Measurements from ENCODE around the gene D2HGDH. TPM values are rescaled to one million over a fixed set of nuclear protein-coding genes. Genes with fewer than 3 reads are reported as not detected.
"Not testable (repeated sequence)": the region's sequence is repeated elsewhere in the genome, so short reads cannot be mapped to it uniquely, and the experiment has no call there.

The D2HGDH gene
- total and polyA plus RNA-seq, 4 donors, result 12.2 to 45.3 (median 27.2) TPM

- no peak overlapping the region for H3K4me3 ChIP-seq
- ATAC-seq (ENCODE audit: insufficient read depth, low FRiP score) (no peak), DNase-seq (peak in 2 of 3 donors; percentile 6 to 14)
- H3K27me3 ChIP-seq (ENCODE audit: control insufficient read depth in 3 of 3, insufficient read depth in 3 of 3, low read length in 2 of 3), result peaks cover 2 to 12% (median 9%) of the 10 kb centered on the region in 3 donors
- TF ChIP-seq CTCF (IDR thresholded peaks at IDR 0.05; ENCODE audit: control extremely low read depth, extremely low read depth), result no peak
- H3K36me3 ChIP-seq (ENCODE audit: control insufficient read depth in 4 of 4, insufficient read depth in 4 of 4, low read length in 4 of 4), result no peaks in the 10 kb centered on the region
- no peak overlapping the region for H3K9ac ChIP-seq (ENCODE audit: insufficient read depth in 1 of 2, low read length in 2 of 2)
- peaks cover 0 to 21% (median 8%) of the 10 kb centered on the region in 5 donors for H3K4me1 ChIP-seq (ENCODE audit: control insufficient read depth in 5 of 5, insufficient read depth in 5 of 5, low read length in 5 of 5)
- WGBS, 2 donors, result 10 to 13% methylated on average over 35 of the region's 35 CpGs
- no peaks in the 10 kb centered on the region for H3K9me3 ChIP-seq (ENCODE audit: control insufficient read depth in 4 of 4, insufficient read depth in 3 of 4, low read length in 3 of 4)
- no peak overlapping the region for H3K27ac ChIP-seq (ENCODE audit: low read depth in 1 of 2, low read length in 1 of 2)
Observed at GRCh38 chr2:241804326-241805229, 70.1 kb downstream of the D2HGDH start.

- H3K4me1 ChIP-seq (ENCODE audit: control insufficient read depth in 5 of 5, insufficient read depth in 5 of 5, low read length in 5 of 5), result peaks cover 0 to 21% (median 8%) of the 10 kb centered on the region in 5 donors
- peaks cover 2 to 12% (median 9%) of the 10 kb centered on the region in 3 donors for H3K27me3 ChIP-seq (ENCODE audit: control insufficient read depth in 3 of 3, insufficient read depth in 3 of 3, low read length in 2 of 3)
- H3K9ac ChIP-seq (ENCODE audit: insufficient read depth in 1 of 2, low read length in 2 of 2); H3K4me3 ChIP-seq; H3K27ac ChIP-seq (ENCODE audit: low read depth in 1 of 2, low read length in 1 of 2); ATAC-seq (ENCODE audit: insufficient read depth, low FRiP score); H3K36me3 ChIP-seq (ENCODE audit: control insufficient read depth in 4 of 4, insufficient read depth in 4 of 4, low read length in 4 of 4); DNase-seq; H3K9me3 ChIP-seq (ENCODE audit: control insufficient read depth in 4 of 4, insufficient read depth in 3 of 4, low read length in 3 of 4): not testable (repeated sequence)
- WGBS, 2 donors, result 23 to 60% methylated on average over 2 of the region's 8 CpGs
Observed at GRCh38 chr2:241806217-241806616, 71.8 kb downstream of the D2HGDH start.

GRCh38 chr2:241808051-241808720, 73.8 kb downstream of the D2HGDH start:
- H3K4me1 ChIP-seq (ENCODE audit: control insufficient read depth in 5 of 5, insufficient read depth in 5 of 5, low read length in 5 of 5), result peaks cover 0 to 18% (median 7%) of the 10 kb centered on the region in 5 donors
- H3K9me3 ChIP-seq (ENCODE audit: control insufficient read depth in 4 of 4, insufficient read depth in 3 of 4, low read length in 3 of 4), result no peaks in the 10 kb centered on the region
- no peak overlapping the region for H3K4me3 ChIP-seq
- DNase-seq (peak in 1 of 3 donors; percentile 11), ATAC-seq (ENCODE audit: insufficient read depth, low FRiP score) (no peak)
- H3K27ac ChIP-seq (ENCODE audit: low read depth in 1 of 2, low read length in 1 of 2), result no peak overlapping the region
- H3K9ac ChIP-seq (ENCODE audit: insufficient read depth in 1 of 2, low read length in 2 of 2), result no peak overlapping the region
- WGBS, 2 donors, result 72 to 74% methylated on average over 16 to 17 of the region's 17 CpGs
- no peak for TF ChIP-seq CTCF (IDR thresholded peaks at IDR 0.05; ENCODE audit: control extremely low read depth, extremely low read depth)
- H3K36me3 ChIP-seq (ENCODE audit: control insufficient read depth in 4 of 4, insufficient read depth in 4 of 4, low read length in 4 of 4), result no peaks in the 10 kb centered on the region
- H3K27me3 ChIP-seq (ENCODE audit: control insufficient read depth in 3 of 3, insufficient read depth in 3 of 3, low read length in 2 of 3), result peaks cover 2 to 8% (median 3%) of the 10 kb centered on the region in 3 donors

Measured in lung (tissue), 12 donors.